Putamen (tissue), 1 donor: Measurements from ENCODE around the gene PCBP3.
A peak's percentile ranks its signal among the peaks of the same experiment; 100 is the strongest.
"Not testable (repeated sequence)": the region's sequence is repeated elsewhere in the genome, so short reads cannot be mapped to it uniquely, and the experiment has no call there.

Experiments used
- DNase-seq: peaks from one replicate; pipeline ENCODE4 v3.0.0-alpha.2; 2016; ENCODE audit warnings: low spot score

Gene PCBP3

DNA sequence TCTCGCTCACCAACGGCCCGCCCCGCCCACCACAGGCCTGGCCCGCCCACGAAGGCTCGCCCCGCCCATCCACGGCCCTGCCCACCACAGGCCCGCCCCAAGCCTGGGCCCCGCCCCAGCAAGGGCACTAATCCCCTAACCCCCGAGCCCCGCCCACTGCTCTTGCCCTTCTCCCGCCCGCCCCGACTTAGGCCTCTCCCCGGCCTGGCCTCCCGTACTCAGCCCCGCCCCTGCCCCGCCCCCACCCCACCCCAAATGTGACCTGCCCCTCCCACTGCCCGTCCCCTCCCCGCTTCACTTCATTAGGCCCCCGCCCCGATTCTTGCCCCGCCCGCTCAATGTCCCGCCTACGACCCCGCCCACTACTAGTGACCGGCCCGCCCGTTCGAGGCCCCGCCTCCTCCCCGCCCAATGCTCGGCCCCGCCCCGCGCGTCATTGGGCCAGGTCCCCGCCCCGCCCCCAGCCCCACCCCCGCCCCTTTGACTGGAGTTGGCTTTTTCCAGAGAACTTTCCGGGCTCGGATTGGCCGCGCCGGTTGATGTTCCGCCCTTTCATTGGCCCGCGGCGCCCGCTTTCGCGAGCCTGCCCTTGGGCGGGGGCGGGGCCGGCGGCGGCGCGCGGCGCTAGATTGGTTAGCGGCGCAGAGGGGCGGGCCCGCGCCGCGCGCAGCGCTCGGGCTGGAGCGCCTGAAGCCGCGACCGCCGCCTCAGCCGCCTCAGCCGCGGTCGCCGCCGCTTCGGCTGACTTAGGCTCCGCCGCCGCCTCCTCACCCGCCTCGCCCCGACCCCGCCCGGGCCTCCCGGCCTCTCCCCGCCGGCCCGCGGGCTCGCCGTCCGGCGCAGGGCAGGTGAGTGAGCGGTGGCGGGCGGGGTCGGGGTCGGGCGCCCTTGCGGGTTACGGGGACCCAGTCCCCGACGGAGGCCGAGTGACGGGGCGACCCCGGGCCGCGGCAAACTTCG is at the start of gene PCBP3:
Gene PCBP3, plus strand, starts transcription at position 705 of the 960 bp plus-strand sequence. CDS start 206,361 bp downstream, outside the sequence.
- DNase-seq = peak; percentile 93

GRCh38 chr21:45594721-45595489 is 48.6 kb upstream of the PCBP3 start:
- no peak for DNase-seq

DNA sequence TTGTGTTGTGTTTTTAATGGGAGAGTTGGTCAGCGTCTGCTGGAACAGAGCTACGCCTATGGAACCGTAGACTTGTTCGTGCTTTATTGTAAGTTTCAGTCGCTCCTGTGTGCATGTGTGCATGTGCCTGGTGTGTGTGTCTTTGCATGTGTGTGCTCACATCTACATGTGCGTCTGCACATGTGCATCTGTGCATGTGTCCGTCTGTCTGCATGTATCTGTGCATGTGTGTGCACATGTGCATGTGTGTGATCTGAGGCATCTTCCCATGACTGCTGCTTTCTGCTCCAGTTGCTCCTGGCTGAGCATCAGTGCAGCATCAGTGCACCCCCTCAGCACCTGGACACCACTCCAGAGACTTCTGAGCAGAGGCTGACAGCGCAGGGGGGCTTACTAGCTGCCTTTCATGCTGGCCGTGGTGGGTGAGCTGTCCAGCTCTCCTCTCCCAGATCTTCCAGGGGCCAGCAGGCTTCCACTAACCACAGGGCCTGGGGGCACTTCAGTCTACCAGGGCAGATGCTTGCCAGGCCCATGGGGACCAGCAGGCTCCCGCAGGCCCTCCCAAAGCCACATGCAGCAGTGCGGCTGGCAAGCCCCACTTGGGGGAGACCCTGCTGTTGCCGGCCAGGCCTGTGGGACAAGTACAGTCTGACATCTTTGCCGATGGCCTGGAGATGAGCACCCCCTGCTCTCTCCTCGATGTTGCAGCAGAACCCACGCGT is 47.8 kb upstream of the PCBP3 start:
- DNase-seq = no peak

- DNase-seq = peak; percentile 16
Observed at GRCh38 chr21:45596704-45597318, 46.7 kb upstream of the PCBP3 start.

DNA sequence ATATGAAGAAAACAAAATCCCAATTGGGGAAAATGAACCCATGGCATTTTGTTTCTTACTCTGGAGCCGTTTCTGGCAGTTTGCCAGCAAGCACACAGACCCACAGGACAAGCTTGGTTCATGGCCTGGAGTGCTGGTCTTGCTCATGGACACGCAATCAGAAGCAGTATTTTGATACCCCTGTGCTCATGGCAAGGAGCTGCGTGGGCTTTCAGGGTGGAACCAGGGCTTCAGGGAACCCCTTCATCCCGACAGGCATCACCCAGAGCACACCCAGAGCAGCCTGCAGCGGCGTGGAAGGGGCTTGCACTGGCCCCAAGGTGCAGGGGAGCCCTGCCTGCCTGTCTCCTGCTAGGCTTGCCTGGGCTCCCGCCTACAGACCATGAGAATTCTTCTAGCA is 45.4 kb upstream of the PCBP3 start:
- DNase-seq = no peak

GRCh38 chr21:45598666-45599065 is 44.9 kb upstream of the PCBP3 start:
- DNase-seq = no peak

- DNase-seq = no peak
Observed at GRCh38 chr21:45599146-45599581, 44.4 kb upstream of the PCBP3 start.

DNA sequence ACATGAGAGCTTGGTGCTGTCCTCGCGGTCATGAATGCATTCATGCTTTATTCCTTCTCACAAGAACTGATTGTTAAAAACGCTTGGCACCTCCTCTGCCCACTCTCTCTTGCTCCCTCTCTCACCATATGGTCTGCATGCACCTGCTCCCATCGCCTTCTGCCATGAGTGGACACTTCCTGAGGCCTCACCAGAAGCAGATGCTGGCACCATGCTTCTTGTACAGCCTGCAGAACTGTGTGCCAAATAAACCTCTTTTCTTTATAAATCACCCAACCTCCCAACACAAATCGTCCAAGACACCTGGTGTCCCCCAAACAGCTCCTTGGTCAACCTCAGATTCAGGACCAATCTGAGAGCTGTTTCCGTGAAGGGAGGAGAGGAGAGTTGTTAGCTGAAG is 43.3 kb upstream of the PCBP3 start:
- no peak for DNase-seq

GRCh38 chr21:45601551-45601950 is 42.0 kb upstream of the PCBP3 start:
- no peak for DNase-seq

- no peak for DNase-seq
Observed at GRCh38 chr21:45602106-45602505, 41.4 kb upstream of the PCBP3 start.

- no peak for DNase-seq
Observed at GRCh38 chr21:45603481-45603880, 40.0 kb upstream of the PCBP3 start.

DNA sequence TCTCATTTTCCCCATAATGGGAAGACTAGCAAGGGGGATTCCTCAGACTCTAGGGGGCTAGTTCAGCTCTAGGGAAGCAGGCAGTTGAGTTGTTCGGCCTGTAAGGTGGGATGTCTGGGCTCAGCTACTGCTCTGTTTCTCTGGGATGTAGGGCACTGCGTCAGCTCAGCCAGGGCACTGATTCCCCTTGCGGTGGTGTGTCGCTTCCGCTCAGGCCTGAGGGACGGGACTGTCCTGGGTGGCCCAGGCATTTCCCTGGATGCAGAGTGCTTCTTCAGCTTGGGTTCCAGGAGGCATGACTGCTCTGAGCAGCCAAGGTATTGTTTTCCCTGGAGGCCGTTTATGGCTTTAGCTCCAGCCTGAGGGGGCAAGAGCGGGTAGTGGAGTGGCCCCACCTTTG is 38.8 kb upstream of the PCBP3 start:
- DNase-seq = not testable (repeated sequence)

DNA sequence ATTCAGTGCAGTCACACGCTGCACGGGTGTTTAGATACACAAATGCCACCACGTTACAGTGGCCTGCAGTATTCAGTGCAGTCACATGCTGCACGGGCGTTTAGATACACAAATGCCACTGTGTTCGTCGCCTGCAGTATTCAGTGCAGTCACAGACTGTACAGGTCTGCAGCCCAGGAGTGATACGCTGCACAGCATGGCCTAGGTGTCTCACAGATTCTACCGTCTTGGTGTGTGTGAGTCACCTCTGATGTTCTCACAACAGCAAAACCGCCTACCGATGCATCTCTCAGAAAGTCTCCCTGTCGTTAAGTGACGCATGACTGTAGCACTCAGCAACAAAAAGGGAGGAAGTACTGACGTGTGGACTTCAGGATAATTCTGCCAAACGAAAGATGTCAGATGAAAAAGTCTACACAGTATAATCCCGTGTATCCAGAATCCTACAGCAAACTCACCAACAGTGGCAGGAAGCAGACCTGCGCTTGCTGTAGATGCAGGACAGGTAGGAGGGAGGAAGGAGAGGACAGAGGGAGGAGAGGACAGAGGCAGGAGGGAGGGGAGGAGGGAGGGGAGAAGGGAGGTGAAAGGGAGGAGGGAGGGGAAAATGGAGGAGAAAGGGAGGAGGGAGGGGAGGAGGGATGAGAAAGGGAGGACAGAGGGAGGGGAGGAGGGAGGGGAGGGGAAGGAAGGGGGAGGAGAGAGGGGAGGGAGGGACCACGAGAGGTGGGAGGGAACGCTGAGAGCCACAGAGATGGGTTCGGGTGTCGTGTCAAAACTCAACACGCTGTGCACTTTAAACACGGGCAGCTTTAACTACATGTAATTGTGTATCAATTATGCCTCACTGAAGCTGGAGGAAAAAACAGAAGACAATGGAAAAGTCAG is 36.3 kb upstream of the PCBP3 start:
- DNase-seq = no peak

DNA sequence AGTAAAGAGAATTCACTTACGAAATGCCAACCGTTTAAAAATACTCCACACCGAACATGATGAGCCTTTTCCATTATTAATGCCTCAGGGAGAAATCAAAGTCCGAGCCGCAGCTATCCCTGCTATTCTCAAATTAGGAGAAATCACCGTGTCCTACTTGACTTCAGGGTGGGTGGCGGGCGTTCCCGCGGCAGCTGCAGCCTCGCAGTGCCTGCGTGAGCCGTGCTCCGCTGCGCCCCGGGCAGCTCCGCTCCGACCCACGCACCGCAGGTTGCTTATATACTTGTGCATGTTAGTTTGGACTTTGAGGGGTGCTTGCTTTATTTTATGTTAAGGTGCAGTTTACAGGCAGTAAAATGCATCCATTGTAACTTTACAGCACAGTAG is 35.6 kb upstream of the PCBP3 start:
- DNase-seq = no peak

- DNase-seq = not testable (repeated sequence)
Observed at GRCh38 chr21:45608747-45609470, 34.6 kb upstream of the PCBP3 start.

- DNase-seq = not testable (repeated sequence)
Observed at GRCh38 chr21:45609616-45610015, 33.9 kb upstream of the PCBP3 start.

DNA sequence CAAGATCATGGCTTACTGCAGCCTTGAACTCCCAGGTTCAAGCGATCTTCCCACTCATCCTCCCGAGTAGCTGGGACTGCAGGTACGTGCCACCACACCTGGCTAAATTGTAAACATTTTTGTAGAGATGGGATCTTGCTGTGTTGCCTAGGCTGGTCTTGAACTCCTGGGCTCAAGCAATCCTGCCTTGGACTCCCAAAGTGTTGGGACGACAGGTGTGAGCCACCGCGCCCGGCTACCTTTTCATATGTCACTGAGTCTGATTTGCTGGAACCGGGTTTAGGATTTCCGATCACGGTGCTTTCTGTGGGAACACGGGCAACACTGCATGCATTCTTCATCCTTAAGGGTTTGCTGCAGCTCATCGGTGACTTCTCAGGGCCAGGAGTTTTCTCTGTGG is 32.2 kb upstream of the PCBP3 start:
- DNase-seq = no peak

- no peak for DNase-seq
Observed at GRCh38 chr21:45611939-45612664, 31.4 kb upstream of the PCBP3 start.

GRCh38 chr21:45612665-45613019 is 30.9 kb upstream of the PCBP3 start:
- not testable (repeated sequence) for DNase-seq
